ENCODE results near the gene SIM1. TPM values are rescaled to one million over a fixed set of nuclear protein-coding genes. Genes with fewer than 3 reads are reported as not detected.

The SIM1 gene
- total RNA-seq, 1 donor from 2014 or later: not detected

GRCh38 chr6:100447081-100447899, 17.4 kb downstream of the SIM1 start:
- Histone ChIP-seq H3K4me1 (peaks cover 0 to 8% of the 10 kb centered on the region in 2 donors), H3K9me3 (no peaks in the 10 kb centered on the region), H3K27ac (no peak overlapping the region), H3K4me3 (peak overlapping the region; percentile 14 to 35), H3K27me3 (peaks cover 32% of the 10 kb centered on the region), H3K36me3 (no peaks in the 10 kb centered on the region)
- no peak for TF ChIP-seq CTCF (IDR thresholded peaks at IDR 0.05)
- intact Hi-C loops (cut with DNase I): no loop called here
- DNase-seq (ENCODE audit: low spot score in 2 of 2): no peak

GRCh38 chr6:100446115-100447080, 18.3 kb downstream of the SIM1 start:
- no peak overlapping the region for H3K27ac ChIP-seq
- H3K4me1 ChIP-seq: peaks cover 0 to 8% of the 10 kb centered on the region in 2 donors
- no peaks in the 10 kb centered on the region for H3K9me3 ChIP-seq
- TF ChIP-seq CTCF (IDR thresholded peaks at IDR 0.05): no peak
- intact Hi-C loops (cut with DNase I): no loop called here
- H3K36me3 ChIP-seq: no peaks in the 10 kb centered on the region
- no peak for DNase-seq (ENCODE audit: low spot score in 2 of 2)
- peaks cover 32% of the 10 kb centered on the region for H3K27me3 ChIP-seq
- H3K4me3 ChIP-seq: peak overlapping the region in 1 of 2 donors; percentile 35

- no peaks in the 10 kb centered on the region for H3K9me3 ChIP-seq
- no peak for TF ChIP-seq CTCF (IDR thresholded peaks at IDR 0.05)
- intact Hi-C loops (cut with DNase I): no loop called here
- no peak for DNase-seq (ENCODE audit: low spot score in 2 of 2)
- no peak overlapping the region for H3K27ac ChIP-seq
- peaks cover 32% of the 10 kb centered on the region for H3K27me3 ChIP-seq
- no peak overlapping the region for H3K4me3 ChIP-seq
- peaks cover 0 to 8% of the 10 kb centered on the region in 2 donors for H3K4me1 ChIP-seq
- no peaks in the 10 kb centered on the region for H3K36me3 ChIP-seq
These were observed 19.2 kb downstream of the SIM1 start for GRCh38 chr6:100445512-100445911.

DNA sequence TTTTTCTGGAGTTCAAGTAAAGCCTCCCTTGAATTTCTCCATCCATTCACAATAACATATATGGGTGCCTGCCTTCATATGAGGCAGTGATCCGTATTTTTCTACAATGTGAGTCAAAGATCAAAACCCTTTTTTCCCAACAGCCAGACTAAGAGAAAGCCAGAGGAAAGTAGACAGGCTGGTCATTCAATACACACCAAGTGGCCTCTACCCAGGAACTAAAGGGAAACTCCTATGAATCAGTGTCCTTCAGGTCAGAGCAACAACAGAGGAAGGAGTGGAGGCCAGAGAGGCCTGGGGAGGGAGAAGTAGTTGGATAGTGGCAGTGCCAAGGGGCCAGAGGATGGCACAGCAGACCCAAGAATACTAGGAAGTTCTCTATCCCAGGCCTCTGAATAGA, 23.8 kb downstream of the SIM1 start:
- DNase-seq (ENCODE audit: low spot score in 2 of 2): no peak
- TF ChIP-seq CTCF (IDR thresholded peaks at IDR 0.05): no peak
- Histone ChIP-seq H3K4me1 (no peaks in the 10 kb centered on the region), H3K27me3 (no peaks in the 10 kb centered on the region), H3K9me3 (no peaks in the 10 kb centered on the region), H3K36me3 (no peaks in the 10 kb centered on the region), H3K4me3 (no peak overlapping the region), H3K27ac (no peak overlapping the region)
- intact Hi-C loops (cut with DNase I): loop anchor here (5.0 kb wide), 1 partner anchor 504 kb away; no protein-coding TSS in a partner anchor

- H3K27me3 ChIP-seq: no peaks in the 10 kb centered on the region
- H3K4me3 ChIP-seq: no peak overlapping the region
- intact Hi-C loops (cut with DNase I): no loop called here
- no peaks in the 10 kb centered on the region for H3K4me1 ChIP-seq
- no peaks in the 10 kb centered on the region for H3K9me3 ChIP-seq
- no peak for TF ChIP-seq CTCF (IDR thresholded peaks at IDR 0.05)
- H3K27ac ChIP-seq: no peak overlapping the region
- DNase-seq (ENCODE audit: low spot score in 2 of 2): no peak
- H3K36me3 ChIP-seq: no peaks in the 10 kb centered on the region
These were observed 29.4 kb downstream of the SIM1 start for GRCh38 chr6:100435299-100435698.
